ENCODE results near the gene HSPG2. TPM values are rescaled to one million over a fixed set of nuclear protein-coding genes. Genes with fewer than 3 reads are reported as not detected.

Gene HSPG2
- total and polyA plus RNA-seq, 10 donors, result 14.4 to 395 (median 151) TPM

- no peak overlapping the region for H3K4me3 ChIP-seq
- no peak for DNase-seq
- 90 to 93% (median 93%) methylated on average over 28 to 33 of the region's 33 CpGs for WGBS, 5 donors
- TF ChIP-seq POLR2AphosphoS5 (IDR thresholded peaks at IDR 0.05) (no peak), POLR2A (IDR thresholded peaks at IDR 0.05) (no peak), CTCF (IDR thresholded peaks at IDR 0.05 in 8 of 11, conservative IDR thresholded peaks at IDR 0.05 in 3 of 11) (no peak)
- H3K9me3 ChIP-seq, result no peaks in the 10 kb centered on the region
- intact Hi-C loops (cut with DNase I; ENCODE audit: low total_unique reads), result no loop called here
- no peaks in the 10 kb centered on the region for H3K4me1 ChIP-seq
- no peaks in the 10 kb centered on the region for H3K27me3 ChIP-seq (replicated peaks in 1 of 7)
- no peak overlapping the region for H3K27ac ChIP-seq
- peaks cover 0 to 100% (median 65%) of the 10 kb centered on the region in 6 donors for H3K36me3 ChIP-seq
Measured at GRCh38 chr1:21845646-21846641, 91.2 kb downstream of the HSPG2 start.

GRCh38 chr1:21843996-21844395 lies 93.1 kb downstream of the HSPG2 start:
- Histone ChIP-seq H3K27me3 (replicated peaks in 1 of 7) (no peaks in the 10 kb centered on the region), H3K9me3 (no peaks in the 10 kb centered on the region), H3K36me3 (peaks cover 0 to 100% (median 70%) of the 10 kb centered on the region in 6 donors), H3K27ac (no peak overlapping the region), H3K4me3 (no peak overlapping the region), H3K4me1 (no peaks in the 10 kb centered on the region)
- WGBS, 5 donors, result 89 to 94% (median 91%) methylated on average over 10 to 11 of the region's 11 CpGs
- no peak for DNase-seq
- TF ChIP-seq POLR2AphosphoS5 (IDR thresholded peaks at IDR 0.05), result peak in 1 of 3 donors; percentile 35
- no peak for TF ChIP-seq POLR2A (IDR thresholded peaks at IDR 0.05)
- intact Hi-C loops (cut with DNase I; ENCODE audit: low total_unique reads), result no loop called here

GRCh38 chr1:21843208-21843607 lies 93.9 kb downstream of the HSPG2 start:
- no peaks in the 10 kb centered on the region for H3K9me3 ChIP-seq
- no peaks in the 10 kb centered on the region for H3K4me1 ChIP-seq
- peaks cover 0 to 100% (median 70%) of the 10 kb centered on the region in 6 donors for H3K36me3 ChIP-seq
- intact Hi-C loops (cut with DNase I; ENCODE audit: low total_unique reads), result no loop called here
- no peak for DNase-seq
- H3K27me3 ChIP-seq (replicated peaks in 1 of 7), result no peaks in the 10 kb centered on the region
- TF ChIP-seq POLR2AphosphoS5 (IDR thresholded peaks at IDR 0.05) (no peak), CTCF (IDR thresholded peaks at IDR 0.05 in 8 of 11, conservative IDR thresholded peaks at IDR 0.05 in 3 of 11) (no peak), POLR2A (IDR thresholded peaks at IDR 0.05) (no peak)
- H3K4me3 ChIP-seq, result no peak overlapping the region
- H3K27ac ChIP-seq, result no peak overlapping the region
- WGBS, 5 donors, result 89 to 97% (median 94%) methylated on average over 5 to 13 of the region's 13 CpGs

GRCh38 chr1:21842606-21843162 lies 94.4 kb downstream of the HSPG2 start:
- no peak for DNase-seq
- Histone ChIP-seq H3K27me3 (replicated peaks in 1 of 7) (no peaks in the 10 kb centered on the region), H3K4me3 (no peak overlapping the region), H3K9me3 (no peaks in the 10 kb centered on the region), H3K4me1 (no peaks in the 10 kb centered on the region), H3K36me3 (peaks cover 0 to 100% (median 66%) of the 10 kb centered on the region in 6 donors), H3K27ac (no peak overlapping the region)
- TF ChIP-seq CTCF (IDR thresholded peaks at IDR 0.05 in 8 of 11, conservative IDR thresholded peaks at IDR 0.05 in 3 of 11), result no peak
- TF ChIP-seq POLR2AphosphoS5 (IDR thresholded peaks at IDR 0.05), result peak in 1 of 3 donors; percentile 16
- WGBS, 5 donors, result 80 to 95% (median 91%) methylated on average over 13 to 15 of the region's 15 CpGs
- intact Hi-C loops (cut with DNase I; ENCODE audit: low total_unique reads), result no loop called here

Data from spleen (tissue), 11 donors.